Neuronal stem cell (in vitro differentiated cells): Measurements from ENCODE around the gene CEP70.

Experiments
- DNase-seq: peaks from one replicate; pipeline ENCODE4 v3.0.0-alpha.2; 2013; ENCODE audit warnings: low spot score
- H2AFZ ChIP-seq: one replicate; pipeline ENCODE4 v1.6.1; 2013; ENCODE audit warnings: mild to moderate bottlenecking, low read length, inconsistent platforms
- H2AK5ac ChIP-seq: 2 replicates; pipeline ENCODE4 v1.6.1; 2013; ENCODE audit warnings: low read depth, mild to moderate bottlenecking, inconsistent platforms, low read length, moderate library complexity, mixed read lengths
- H2BK120ac ChIP-seq: 2 replicates; pipeline ENCODE4 v1.6.1; 2013; ENCODE audit warnings: low read depth, mild to moderate bottlenecking, inconsistent platforms, low read length, moderate library complexity, mixed read lengths
- H2BK12ac ChIP-seq: one replicate; pipeline ENCODE4 v1.6.1; 2013; ENCODE audit warnings: low read length, inconsistent platforms
- H2BK15ac ChIP-seq: 2 replicates; pipeline ENCODE4 v1.6.1; 2013; ENCODE audit warnings: mild to moderate bottlenecking, low read length, inconsistent platforms, mixed read lengths
- H2BK5ac ChIP-seq: one replicate; pipeline ENCODE4 v1.6.1; 2013; ENCODE audit warnings: inconsistent platforms, mild to moderate bottlenecking, low read length, moderate library complexity
- H3K14ac ChIP-seq: one replicate; pipeline ENCODE4 v1.6.1; 2013; ENCODE audit warnings: low read length, inconsistent platforms
- H3K18ac ChIP-seq: 2 replicates; pipeline ENCODE4 v1.6.1; 2013; ENCODE audit warnings: low read length, inconsistent platforms
- H3K23ac ChIP-seq: 2 replicates; pipeline ENCODE4 v1.6.1; 2013; ENCODE audit warnings: low read depth, mild to moderate bottlenecking, mixed read lengths, low read length, inconsistent platforms; ENCODE audit not compliant: poor library complexity
- H3K27ac ChIP-seq: replicated peaks from 3 replicates; pipeline ENCODE4 v1.5.1; 2013; ENCODE audit warnings: low read length, inconsistent platforms
- H3K27me3 ChIP-seq, 3 experiments: 2 replicates each; pipeline ENCODE4 v1.6.1; 2013; ENCODE audit warnings: low read length in 3 of 3, mild to moderate bottlenecking in 2 of 3, inconsistent platforms in 1 of 3, low read depth in 1 of 3, mixed read lengths in 1 of 3, moderate library complexity in 1 of 3; ENCODE audit not compliant: control insufficient read depth in 3 of 3, insufficient read depth in 3 of 3
- H3K36me3 ChIP-seq, 2 donors: replicated peaks in 1 of 2; 2 replicates each; pipeline ENCODE4 v1.6.1; 2013; ENCODE audit warnings: low read length in 2 of 2; ENCODE audit not compliant: control insufficient read depth in 2 of 2, insufficient read depth in 2 of 2
- H3K4ac ChIP-seq: 2 replicates; pipeline ENCODE4 v1.6.1; 2013; ENCODE audit warnings: inconsistent platforms, mild to moderate bottlenecking, low read length, moderate library complexity
- H3K4me1 ChIP-seq, 2 donors: 1 replicate in 1 of 2; 2 replicates in 1 of 2; pipeline ENCODE4 v1.6.1; 2013; ENCODE audit warnings: low read length in 2 of 2, low read depth in 1 of 2; ENCODE audit not compliant: control insufficient read depth in 2 of 2, insufficient read depth in 1 of 2
- H3K4me2 ChIP-seq: one replicate; pipeline ENCODE4 v1.6.1; 2013; ENCODE audit warnings: mild to moderate bottlenecking, low read length, inconsistent platforms; ENCODE audit not compliant: insufficient read depth, poor library complexity, severe bottlenecking
- H3K4me3 ChIP-seq, 2 donors: 2 replicates each; pipeline ENCODE4 v1.5.1; 2013; ENCODE audit warnings: low read length in 2 of 2, mild to moderate bottlenecking in 2 of 2, inconsistent platforms in 1 of 2, moderate library complexity in 1 of 2
- H3K79me1 ChIP-seq: one replicate; pipeline ENCODE4 v1.6.1; 2013; ENCODE audit warnings: low read depth, mild to moderate bottlenecking, inconsistent platforms, low read length, moderate library complexity
- H3K9ac ChIP-seq: one replicate; pipeline ENCODE4 v1.6.1; 2013; ENCODE audit warnings: mild to moderate bottlenecking, low read depth, low read length, inconsistent platforms; ENCODE audit not compliant: poor library complexity
- H3K9me3 ChIP-seq, 2 donors: replicated peaks in 1 of 2; 2 replicates each; pipeline versions ENCODE3 to v1.6.1; 2013; ENCODE audit warnings: low read length in 2 of 2, mild to moderate bottlenecking in 2 of 2, inconsistent platforms in 1 of 2, low read depth in 1 of 2, mixed read lengths in 1 of 2, moderate library complexity in 1 of 2; ENCODE audit not compliant: control insufficient read depth in 2 of 2, insufficient read depth in 1 of 2
- H4K8ac ChIP-seq: one replicate; pipeline ENCODE4 v1.6.1; 2013; ENCODE audit warnings: low read depth, mild to moderate bottlenecking, inconsistent platforms, low read length, moderate library complexity
- H4K91ac ChIP-seq: one replicate; pipeline ENCODE4 v1.6.1; 2013; ENCODE audit warnings: low read length, low read depth, mild to moderate bottlenecking, inconsistent platforms; ENCODE audit not compliant: poor library complexity
- WGBS, 2 donors: extraction: QIAGEN DNeasy Blood & Tissue Kit; methylation state at CpG; one replicate each; pipeline ENCODE4 v1.1.7; 2013; ENCODE audit warnings: missing lambda C conversion rate in 2 of 2, mixed read lengths in 1 of 2; ENCODE audit not compliant: insufficient read length in 2 of 2, insufficient replicate concordance in 1 of 2; ENCODE audit errors: extremely low coverage in 2 of 2; 5-methylcytosine and 5-hydroxymethylcytosine counted together

Gene CEP70

GRCh38 chr3:138451595-138452162, 142.4 kb downstream of the CEP70 start:
- Histone ChIP-seq H3K79me1 (no peaks in the 10 kb centered on the region), H4K91ac (no peak overlapping the region), H3K27ac (no peak overlapping the region), H2BK12ac (no peak overlapping the region), H2BK120ac (peak overlapping the region; percentile 74), H3K4me3 (no peak overlapping the region), H3K9me3 (no peaks in the 10 kb centered on the region), H3K4me1 (no peaks in the 10 kb centered on the region), H3K4ac (peak overlapping the region; percentile 2), H3K18ac (peak overlapping the region; percentile 65), H2BK5ac (no peak overlapping the region), H2AFZ (no peak overlapping the region), H3K36me3 (no peaks in the 10 kb centered on the region), H3K27me3 (peaks cover 0 to 20% (median 0%) of the 10 kb centered on the region in 3 experiments), H3K9ac (peak overlapping the region; percentile 34), H4K8ac (no peak overlapping the region), H3K14ac (peak overlapping the region; percentile 97), H3K23ac (peak overlapping the region; percentile 44), H2AK5ac (no peak overlapping the region), H3K4me2 (no peak overlapping the region), H2BK15ac (no peak overlapping the region)
- DNase-seq = no peak
- WGBS, 2 donors = no CpG with 5 or more reads among the region's 43 CpGs

- Histone ChIP-seq H3K4me2 (no peak overlapping the region), H4K91ac (no peak overlapping the region), H3K79me1 (no peaks in the 10 kb centered on the region), H3K9ac (no peak overlapping the region), H3K9me3 (no peaks in the 10 kb centered on the region), H2BK5ac (no peak overlapping the region), H3K36me3 (no peaks in the 10 kb centered on the region), H3K4me1 (no peaks in the 10 kb centered on the region), H3K18ac (peak overlapping the region; percentile 5), H2AFZ (no peak overlapping the region), H3K14ac (no peak overlapping the region), H3K4ac (no peak overlapping the region), H2BK15ac (no peak overlapping the region), H3K27ac (no peak overlapping the region), H2BK12ac (no peak overlapping the region), H4K8ac (no peak overlapping the region), H2AK5ac (no peak overlapping the region), H3K4me3 (no peak overlapping the region), H3K23ac (no peak overlapping the region), H3K27me3 (peaks cover 0 to 20% (median 0%) of the 10 kb centered on the region in 3 experiments), H2BK120ac (no peak overlapping the region)
- DNase-seq = no peak
- WGBS, 2 donors = no CpG with 5 or more reads among the region's 6 CpGs
These were observed 143.2 kb downstream of the CEP70 start for GRCh38 chr3:138450704-138451424.

- Histone ChIP-seq H2AFZ (no peak overlapping the region), H3K27me3 (peaks cover 0 to 22% (median 0%) of the 10 kb centered on the region in 3 experiments), H4K8ac (no peak overlapping the region), H3K9ac (no peak overlapping the region), H3K27ac (no peak overlapping the region), H3K79me1 (no peaks in the 10 kb centered on the region), H3K4me3 (no peak overlapping the region), H2BK120ac (no peak overlapping the region), H3K23ac (no peak overlapping the region), H2AK5ac (no peak overlapping the region), H3K4me1 (no peaks in the 10 kb centered on the region), H3K9me3 (no peaks in the 10 kb centered on the region), H4K91ac (no peak overlapping the region), H2BK5ac (no peak overlapping the region), H2BK15ac (no peak overlapping the region), H3K4ac (no peak overlapping the region), H2BK12ac (no peak overlapping the region), H3K14ac (no peak overlapping the region), H3K18ac (no peak overlapping the region), H3K4me2 (no peak overlapping the region), H3K36me3 (no peaks in the 10 kb centered on the region)
- WGBS, 2 donors = no CpG with 5 or more reads among the region's 7 CpGs
- DNase-seq = no peak
These were observed 143.9 kb downstream of the CEP70 start for GRCh38 chr3:138450181-138450580.

- no peak overlapping the region for H3K9ac ChIP-seq
- no peak overlapping the region for H4K8ac ChIP-seq
- peak overlapping the region in 1 of 2 donors; percentile 35 for H3K4me3 ChIP-seq
- H2BK120ac ChIP-seq = no peak overlapping the region
- no peaks in the 10 kb centered on the region for H3K36me3 ChIP-seq
- H2BK15ac ChIP-seq = no peak overlapping the region
- no peak for DNase-seq
- H3K4me1 ChIP-seq = no peaks in the 10 kb centered on the region
- no peak overlapping the region for H3K4ac ChIP-seq
- no peak overlapping the region for H2AFZ ChIP-seq
- peaks cover 0 to 29% (median 0%) of the 10 kb centered on the region in 3 experiments for H3K27me3 ChIP-seq
- H2BK12ac ChIP-seq = no peak overlapping the region
- no peak overlapping the region for H3K18ac ChIP-seq
- H2AK5ac ChIP-seq = no peak overlapping the region
- H3K4me2 ChIP-seq = no peak overlapping the region
- H4K91ac ChIP-seq = no peak overlapping the region
- no peak overlapping the region for H3K27ac ChIP-seq
- no peak overlapping the region for H3K14ac ChIP-seq
- no peak overlapping the region for H3K23ac ChIP-seq
- WGBS, 2 donors = no CpG with 5 or more reads among the region's 3 CpGs
- H2BK5ac ChIP-seq = no peak overlapping the region
- H3K79me1 ChIP-seq = no peaks in the 10 kb centered on the region
- H3K9me3 ChIP-seq = no peaks in the 10 kb centered on the region
These were observed 144.6 kb downstream of the CEP70 start for GRCh38 chr3:138449490-138449889.
